GM12872 (cell line): ENCODE results near the gene ABCC6.

ENCODE experiments used
- CTCF ChIP-seq: IDR thresholded peaks from 3 replicates; pipeline ENCODE4 v1.5.1; 2011; ENCODE audit warnings: low read depth, mild to moderate bottlenecking, low read length, moderate library complexity; ENCODE audit not compliant: insufficient read depth

Gene ABCC6

GRCh38 chr16:16109453-16110110 is 113.7 kb downstream of the ABCC6 start:
- TF ChIP-seq CTCF, result no peak

- no peak for TF ChIP-seq CTCF
These were observed 114.5 kb downstream of the ABCC6 start for GRCh38 chr16:16108759-16109158.

- TF ChIP-seq CTCF, result no peak
These were observed 115.5 kb downstream of the ABCC6 start for GRCh38 chr16:16107839-16108238.

- no peak for TF ChIP-seq CTCF
These were observed 116.8 kb downstream of the ABCC6 start for GRCh38 chr16:16106466-16106865.

GRCh38 chr16:16105646-16106045 is 117.6 kb downstream of the ABCC6 start:
- TF ChIP-seq CTCF, result no peak

DNA sequence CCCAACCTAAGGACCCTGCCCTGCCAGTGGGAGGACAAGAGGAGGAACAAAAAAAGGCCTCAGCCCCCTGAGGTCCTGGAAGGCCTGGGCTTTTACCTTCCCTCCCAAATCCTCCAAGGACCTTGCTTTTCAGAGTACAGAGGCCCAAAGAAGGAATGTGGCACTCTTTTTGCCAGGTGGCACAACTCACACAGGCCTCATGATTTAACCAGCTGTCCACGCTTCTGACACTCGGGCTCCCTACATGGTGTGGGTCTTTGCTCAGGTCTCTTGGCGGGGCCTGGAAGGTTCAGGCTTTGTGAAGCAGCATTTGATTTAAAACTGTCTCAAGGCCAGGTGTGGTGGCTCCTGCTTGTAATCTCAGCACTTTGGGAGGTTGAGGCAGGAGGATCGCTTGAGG is 120.6 kb downstream of the ABCC6 start:
- TF ChIP-seq CTCF, result no peak

GRCh38 chr16:16101585-16101984 is 121.7 kb downstream of the ABCC6 start:
- no peak for TF ChIP-seq CTCF
